K562 (cell line): Measurements from ENCODE around the gene SPINT2. TPM values are rescaled to one million over a fixed set of nuclear protein-coding genes. Genes with fewer than 3 reads are reported as not detected.
A peak's percentile ranks its signal among the peaks of the same experiment; 100 is the strongest.

Experiments used
- ESRRB ChIP-seq: fragments of 250-450 bp; sonication (Bioruptor Pico); IDR thresholded peaks from 2 replicates; pipeline ENCODE4 v1.5.0; 2020; ENCODE audit warnings: mild to moderate bottlenecking, moderate library complexity, borderline replicate concordance
- NUFIP1 ChIP-seq: fragments of 450-650 bp; IDR thresholded peaks from 2 replicates; pipeline ENCODE4 v1.6.1; 2018; ENCODE audit not compliant: partially characterized antibody
- POLR2AphosphoS2 ChIP-seq: IDR thresholded peaks from 2 replicates; pipeline ENCODE4 v1.6.1; 2012; ENCODE audit warnings: low read length, improper control_type of control experiment
- PTRF ChIP-seq: fragments of 450-650 bp; IDR thresholded peaks from 2 replicates; pipeline ENCODE4 v1.6.1; 2016; ENCODE audit warnings: mild to moderate bottlenecking, missing genetic modification characterization, missing compliant biosample characterization
- STAG1 ChIP-seq: sonication (generic); formaldehyde crosslinking; IDR thresholded peaks from 2 replicates; pipeline ENCODE4 v1.5.0; 2020; ENCODE audit warnings: missing genetic modification reagents, borderline replicate concordance
- TOE1 ChIP-seq, 2 experiments: fragments of 450-650 bp in 1 of 2; sonication (generic) in 1 of 2; formaldehyde crosslinking in 1 of 2; IDR thresholded peaks; 2 replicates each; pipeline versions ENCODE4 v1.7.1 to v1.8.0; 2016 to 2022; ENCODE audit warnings: borderline replicate concordance in 2 of 2, mild to moderate bottlenecking in 2 of 2, antibody characterized with exemption in 1 of 2, inconsistent platforms in 1 of 2, low read depth in 1 of 2, missing genetic modification reagents in 1 of 2, moderate library complexity in 1 of 2
- ZBED1 ChIP-seq: IDR thresholded peaks from 2 replicates; pipeline ENCODE4 v1.6.1; 2014
- ZBTB17 ChIP-seq: fragments of 450-650 bp; formaldehyde crosslinking; IDR thresholded peaks from 2 replicates; pipeline ENCODE4 v1.4.0; 2020; ENCODE audit warnings: mild to moderate bottlenecking
- polyA plus RNA-seq, 8 experiments: library from polyadenylated mRNA; depleted of rRNA in 4 of 8; stranded (reverse) in 5 of 8; unstranded in 3 of 8; fragments of >200 nt; fragmentation: Nextera tagmentation in 2 of 8; fragmentation: Illumina TruSeq in 1 of 8; extraction: Ambion mirVana in 2 of 8; extraction: Trizol in 1 of 8; gene quantifications; 2 replicates each; pipeline versions ENCODE4 v1.2.1 to v1.2.3, GENCODE V29; 2011 to 2014; ENCODE audit warnings: inconsistent platforms in 1 of 8, missing spikeins in 1 of 8
- total RNA-seq, 7 experiments: library from RNA; depleted of rRNA in 6 of 7; stranded (reverse); fragments of >200 nt in 6 of 7; fragmentation: Illumina TruSeq in 2 of 7; extraction: Trizol in 2 of 7; gene quantifications; 2 replicates each; pipeline versions ENCODE4 v1.2.1 to v1.2.3, GENCODE V29; 2011 to 2021; ENCODE audit warnings: low replicate concordance in 1 of 7
- TF ChIP-seq, protein P1 (sequence below), 2 experiments: IDR thresholded peaks; 2 replicates each; pipeline ENCODE4 v1.6.1; 2011; ENCODE audit warnings: borderline replicate concordance in 1 of 2, control low read depth in 1 of 2, low read depth in 1 of 2, low read length in 1 of 2, mild to moderate bottlenecking in 1 of 2, mixed read lengths in 1 of 2, moderate library complexity in 1 of 2; ENCODE audit not compliant: insufficient read depth in 1 of 2, insufficient read length in 1 of 2, poor library complexity in 1 of 2, severe bottlenecking in 1 of 2; ENCODE audit errors: extremely low read depth in 1 of 2
- TF ChIP-seq, protein P2 (sequence below): IDR thresholded peaks from 2 replicates; pipeline ENCODE4 v1.6.1; 2012; ENCODE audit warnings: low read depth, low read length, improper control_type of control experiment, borderline replicate concordance
- TF ChIP-seq, protein P3 (sequence below), 2 experiments: fragments of 150-350 bp in 1 of 2; IDR thresholded peaks; 2 replicates each; pipeline ENCODE4 v1.6.1; 2012 to 2016; ENCODE audit warnings: low read depth in 2 of 2, low read length in 2 of 2, mild to moderate bottlenecking in 1 of 2, moderate library complexity in 1 of 2

The SPINT2 gene
- total and polyA plus RNA-seq, 9 of the 15 experiments (the other 6 are each of a cell fraction or from before 2014, with no cell fraction given), result 0.65 to 4.5 (median 3.4) TPM

DNA sequence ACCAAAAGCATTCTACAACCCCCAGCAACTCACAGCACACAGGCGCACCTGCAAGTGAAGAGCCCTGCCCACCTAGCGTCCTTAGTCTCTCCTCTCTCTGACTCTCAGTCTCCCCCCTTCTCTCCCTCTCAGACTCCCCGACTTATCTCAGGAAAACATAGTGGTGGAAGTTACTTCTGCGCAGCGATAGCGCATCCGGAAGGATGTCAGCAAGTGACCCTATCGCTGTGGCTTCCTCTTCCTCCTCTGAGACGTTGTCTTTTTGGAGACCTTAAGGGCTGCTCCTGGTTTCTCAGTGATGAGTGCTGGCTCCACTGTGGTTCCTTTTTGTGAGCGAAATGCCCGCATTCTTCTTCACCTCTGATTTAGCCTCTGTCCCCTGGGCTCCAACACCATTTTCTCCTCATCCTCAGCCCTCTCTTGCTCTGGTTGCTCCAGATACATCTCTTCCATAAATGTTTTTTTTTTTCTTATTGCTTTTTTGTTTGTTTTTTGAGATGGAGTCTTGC is 52.8 kb downstream of the SPINT2 start (continued):
- TF ChIP-seq, protein P1, sequence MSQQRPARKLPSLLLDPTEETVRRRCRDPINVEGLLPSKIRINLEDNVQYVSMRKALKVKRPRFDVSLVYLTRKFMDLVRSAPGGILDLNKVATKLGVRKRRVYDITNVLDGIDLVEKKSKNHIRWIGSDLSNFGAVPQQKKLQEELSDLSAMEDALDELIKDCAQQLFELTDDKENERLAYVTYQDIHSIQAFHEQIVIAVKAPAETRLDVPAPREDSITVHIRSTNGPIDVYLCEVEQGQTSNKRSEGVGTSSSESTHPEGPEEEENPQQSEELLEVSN (IDR thresholded peaks at IDR 0.05; ENCODE audit: borderline replicate concordance in 1 of 2, extremely low read depth in 1 of 2, insufficient read depth in 1 of 2, insufficient read length in 1 of 2, low read depth in 1 of 2, low read length in 1 of 2, poor library complexity in 1 of 2, severe bottlenecking in 1 of 2), result no peak
- TF ChIP-seq ESRRB (CRISPR knock-in tag) (no peak), STAG1 (CRISPR knock-in tag) (no peak), TOE1 (IDR thresholded peaks at IDR 0.05; ENCODE audit: borderline replicate concordance) (peak; percentile 52; the same call in 1 of the 2 replicates), TOE1 (CRISPR knock-in tag; IDR thresholded peaks at IDR 0.05; ENCODE audit: borderline replicate concordance, low read depth) (no peak), NUFIP1 (no peak), ZBED1 (no peak), PTRF (tag) (no peak), ZBTB17 (CRISPR knock-in tag) (no peak), POLR2AphosphoS2 (no peak; the same call in 1 of the 2 replicates)
- TF ChIP-seq, protein P2, sequence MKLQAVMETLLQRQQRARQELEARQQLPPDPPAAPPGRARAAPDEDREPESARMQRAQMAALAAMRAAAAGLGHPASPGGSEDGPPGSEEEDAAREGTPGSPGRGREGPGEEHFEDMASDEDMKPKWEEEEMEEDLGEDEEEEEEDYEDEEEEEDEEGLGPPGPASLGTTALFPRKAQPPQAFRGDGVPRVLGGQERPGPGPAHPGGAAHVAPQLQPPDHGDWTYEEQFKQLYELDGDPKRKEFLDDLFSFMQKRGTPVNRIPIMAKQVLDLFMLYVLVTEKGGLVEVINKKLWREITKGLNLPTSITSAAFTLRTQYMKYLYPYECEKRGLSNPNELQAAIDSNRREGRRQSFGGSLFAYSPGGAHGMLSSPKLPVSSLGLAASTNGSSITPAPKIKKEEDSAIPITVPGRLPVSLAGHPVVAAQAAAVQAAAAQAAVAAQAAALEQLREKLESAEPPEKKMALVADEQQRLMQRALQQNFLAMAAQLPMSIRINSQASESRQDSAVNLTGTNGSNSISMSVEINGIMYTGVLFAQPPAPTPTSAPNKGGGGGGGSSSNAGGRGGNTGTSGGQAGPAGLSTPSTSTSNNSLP, result no peak
- TF ChIP-seq, protein P3, sequence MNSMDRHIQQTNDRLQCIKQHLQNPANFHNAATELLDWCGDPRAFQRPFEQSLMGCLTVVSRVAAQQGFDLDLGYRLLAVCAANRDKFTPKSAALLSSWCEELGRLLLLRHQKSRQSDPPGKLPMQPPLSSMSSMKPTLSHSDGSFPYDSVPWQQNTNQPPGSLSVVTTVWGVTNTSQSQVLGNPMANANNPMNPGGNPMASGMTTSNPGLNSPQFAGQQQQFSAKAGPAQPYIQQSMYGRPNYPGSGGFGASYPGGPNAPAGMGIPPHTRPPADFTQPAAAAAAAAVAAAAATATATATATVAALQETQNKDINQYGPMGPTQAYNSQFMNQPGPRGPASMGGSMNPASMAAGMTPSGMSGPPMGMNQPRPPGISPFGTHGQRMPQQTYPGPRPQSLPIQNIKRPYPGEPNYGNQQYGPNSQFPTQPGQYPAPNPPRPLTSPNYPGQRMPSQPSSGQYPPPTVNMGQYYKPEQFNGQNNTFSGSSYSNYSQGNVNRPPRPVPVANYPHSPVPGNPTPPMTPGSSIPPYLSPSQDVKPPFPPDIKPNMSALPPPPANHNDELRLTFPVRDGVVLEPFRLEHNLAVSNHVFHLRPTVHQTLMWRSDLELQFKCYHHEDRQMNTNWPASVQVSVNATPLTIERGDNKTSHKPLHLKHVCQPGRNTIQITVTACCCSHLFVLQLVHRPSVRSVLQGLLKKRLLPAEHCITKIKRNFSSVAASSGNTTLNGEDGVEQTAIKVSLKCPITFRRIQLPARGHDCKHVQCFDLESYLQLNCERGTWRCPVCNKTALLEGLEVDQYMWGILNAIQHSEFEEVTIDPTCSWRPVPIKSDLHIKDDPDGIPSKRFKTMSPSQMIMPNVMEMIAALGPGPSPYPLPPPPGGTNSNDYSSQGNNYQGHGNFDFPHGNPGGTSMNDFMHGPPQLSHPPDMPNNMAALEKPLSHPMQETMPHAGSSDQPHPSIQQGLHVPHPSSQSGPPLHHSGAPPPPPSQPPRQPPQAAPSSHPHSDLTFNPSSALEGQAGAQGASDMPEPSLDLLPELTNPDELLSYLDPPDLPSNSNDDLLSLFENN (IDR thresholded peaks at IDR 0.05; ENCODE audit: low read depth in 2 of 2, low read length in 2 of 2), result peak in 1 of 2 experiments; percentile 96; a peak in 2 of 4 replicates
